Suprapubic skin (tissue), 4 donors: Measurements from ENCODE around the gene FXYD5. TPM values are rescaled to one million over a fixed set of nuclear protein-coding genes. Genes with fewer than 3 reads are reported as not detected.

ENCODE experiments used
- DNase-seq, 2 donors: peaks; one replicate each; pipeline ENCODE4 v3.0.0-alpha.2; 2019; ENCODE audit warnings: low spot score in 2 of 2
- H3K27ac ChIP-seq: fragments of 200-600 bp; sonication (generic); one replicate; pipeline ENCODE4 v1.5.1; 2019
- H3K27me3 ChIP-seq: fragments of 200-600 bp; sonication (generic); one replicate; pipeline ENCODE4 v1.5.1; 2019
- H3K36me3 ChIP-seq: fragments of 200-600 bp; sonication (generic); one replicate; pipeline ENCODE4 v1.5.1; 2019
- H3K4me1 ChIP-seq: fragments of 200-600 bp; sonication (generic); one replicate; pipeline ENCODE4 v1.5.1; 2019
- H3K4me3 ChIP-seq: fragments of 200-600 bp; sonication (generic); one replicate; pipeline ENCODE4 v1.5.1; 2019; ENCODE audit warnings: mild to moderate bottlenecking
- H3K9me3 ChIP-seq: fragments of 200-600 bp; sonication (generic); one replicate; pipeline ENCODE4 v1.5.1; 2019
- EP300 ChIP-seq: sonication (generic); formaldehyde crosslinking; IDR thresholded peaks from one replicate; pipeline ENCODE4 v1.6.1; 2017; ENCODE audit warnings: antibody characterized with exemption
- POLR2A ChIP-seq, 2 donors: fragments of 450-650 bp; IDR thresholded peaks; one replicate each; pipeline ENCODE4 v1.6.1; 2017; ENCODE audit warnings: antibody characterized with exemption in 2 of 2, mild to moderate bottlenecking in 2 of 2, moderate library complexity in 2 of 2
- POLR2AphosphoS5 ChIP-seq, 3 donors: sonication (generic); formaldehyde crosslinking; IDR thresholded peaks; one replicate each; pipeline ENCODE4 v1.6.1; 2017; ENCODE audit warnings: antibody characterized with exemption in 3 of 3
- WGBS: methylation state at CpG from one replicate; pipeline ENCODE4 v1.1.5; 2018; 5-methylcytosine and 5-hydroxymethylcytosine counted together
- total RNA-seq, 4 donors: library from RNA; depleted of rRNA; stranded (reverse); fragments of >200 nt; gene quantifications; one replicate each; pipeline ENCODE4 v1.1.0, GENCODE V29; 2016
- TF ChIP-seq, protein P1 (sequence below), 2 donors: fragments of 200-600 bp in 1 of 2; fragments of 450-650 bp in 1 of 2; sonication (generic) in 1 of 2; IDR thresholded peaks; one replicate each; pipeline ENCODE4 v1.5.1; 2016 to 2019; ENCODE audit warnings: antibody characterized with exemption in 2 of 2, mild to moderate bottlenecking in 1 of 2, moderate library complexity in 1 of 2

Gene FXYD5
- total RNA-seq, 4 donors from 2014 or later: 29.8 to 64.8 (median 37.7) TPM

DNA sequence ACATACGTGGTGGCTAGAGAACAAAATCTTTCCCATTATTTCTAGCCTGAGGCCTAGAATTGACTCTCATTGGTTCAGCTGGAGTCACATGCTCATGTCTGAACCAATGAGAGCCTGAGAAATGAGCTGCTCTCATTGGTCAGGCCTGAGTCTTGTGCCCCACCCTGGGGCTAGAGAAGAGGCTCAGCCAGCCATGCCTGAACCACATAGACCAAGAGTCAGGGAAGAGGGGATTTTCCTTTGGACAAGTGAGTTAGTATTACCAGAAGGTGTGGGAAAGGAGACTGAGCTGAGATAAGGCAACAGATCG, 6.9 kb downstream of the FXYD5 start:
- no peaks in the 10 kb centered on the region for H3K4me1 ChIP-seq
- H3K27ac ChIP-seq: no peak overlapping the region
- H3K9me3 ChIP-seq: peaks cover 4% of the 10 kb centered on the region
- H3K36me3 ChIP-seq: peaks cover 87% of the 10 kb centered on the region
- H3K4me3 ChIP-seq: no peak overlapping the region
- DNase-seq: peak in 1 of 2 donors; percentile 17
- TF ChIP-seq POLR2AphosphoS5 (IDR thresholded peaks at IDR 0.05): no peak
- TF ChIP-seq EP300: no peak
- TF ChIP-seq, protein P1, sequence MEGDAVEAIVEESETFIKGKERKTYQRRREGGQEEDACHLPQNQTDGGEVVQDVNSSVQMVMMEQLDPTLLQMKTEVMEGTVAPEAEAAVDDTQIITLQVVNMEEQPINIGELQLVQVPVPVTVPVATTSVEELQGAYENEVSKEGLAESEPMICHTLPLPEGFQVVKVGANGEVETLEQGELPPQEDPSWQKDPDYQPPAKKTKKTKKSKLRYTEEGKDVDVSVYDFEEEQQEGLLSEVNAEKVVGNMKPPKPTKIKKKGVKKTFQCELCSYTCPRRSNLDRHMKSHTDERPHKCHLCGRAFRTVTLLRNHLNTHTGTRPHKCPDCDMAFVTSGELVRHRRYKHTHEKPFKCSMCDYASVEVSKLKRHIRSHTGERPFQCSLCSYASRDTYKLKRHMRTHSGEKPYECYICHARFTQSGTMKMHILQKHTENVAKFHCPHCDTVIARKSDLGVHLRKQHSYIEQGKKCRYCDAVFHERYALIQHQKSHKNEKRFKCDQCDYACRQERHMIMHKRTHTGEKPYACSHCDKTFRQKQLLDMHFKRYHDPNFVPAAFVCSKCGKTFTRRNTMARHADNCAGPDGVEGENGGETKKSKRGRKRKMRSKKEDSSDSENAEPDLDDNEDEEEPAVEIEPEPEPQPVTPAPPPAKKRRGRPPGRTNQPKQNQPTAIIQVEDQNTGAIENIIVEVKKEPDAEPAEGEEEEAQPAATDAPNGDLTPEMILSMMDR (IDR thresholded peaks at IDR 0.05): no peak
- TF ChIP-seq POLR2A (IDR thresholded peaks at IDR 0.05): no peak
- no peaks in the 10 kb centered on the region for H3K27me3 ChIP-seq
- 97% methylated on average over 2 of the region's 2 CpGs for WGBS

DNA sequence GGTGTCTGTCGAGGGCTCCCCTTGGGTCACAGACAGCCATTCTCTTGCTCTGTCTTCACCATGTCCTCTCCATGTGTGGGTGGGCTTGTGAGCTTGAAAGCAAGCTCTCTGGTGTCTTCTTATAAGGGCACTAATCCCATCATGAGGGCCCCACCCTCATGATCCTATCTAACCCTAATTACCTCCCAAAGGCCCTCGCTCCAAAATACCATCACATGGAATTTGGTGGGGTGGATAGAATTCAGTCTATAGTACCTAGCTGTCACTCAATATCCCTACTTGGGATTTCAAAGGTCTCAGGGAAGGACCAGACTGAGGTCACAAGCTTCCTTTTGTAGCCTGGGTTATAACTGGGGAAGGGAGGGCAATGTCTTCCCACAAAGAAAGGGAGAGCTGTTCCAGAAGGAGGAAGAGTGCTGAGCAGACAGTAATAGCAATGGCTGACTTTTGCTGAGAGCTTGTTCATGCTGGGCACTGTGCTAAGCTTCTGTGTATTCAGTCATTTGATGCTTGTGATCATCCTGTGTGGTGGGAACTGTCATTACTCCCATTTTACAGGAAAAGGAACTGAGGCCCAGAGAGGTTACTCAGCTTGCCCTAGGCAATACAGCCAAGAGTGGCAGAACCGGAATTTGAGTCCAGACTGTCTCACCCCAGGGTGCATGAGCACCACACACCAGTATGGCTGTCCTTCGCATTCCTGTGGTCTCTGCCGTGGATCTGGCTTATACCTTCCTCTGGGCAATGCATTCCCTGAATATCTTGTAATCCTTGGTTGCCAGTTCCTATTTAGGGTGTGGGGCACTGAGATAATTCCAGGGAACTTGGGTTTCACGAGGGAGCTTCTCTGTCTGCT, 8.2 kb downstream of the FXYD5 start:
- H3K36me3 ChIP-seq: peaks cover 91% of the 10 kb centered on the region
- 82% methylated on average over 6 of the region's 6 CpGs for WGBS
- H3K27ac ChIP-seq: no peak overlapping the region
- peaks cover 11% of the 10 kb centered on the region for H3K4me1 ChIP-seq
- peaks cover 4% of the 10 kb centered on the region for H3K9me3 ChIP-seq
- TF ChIP-seq, protein P1 (IDR thresholded peaks at IDR 0.05): no peak
- TF ChIP-seq POLR2AphosphoS5 (IDR thresholded peaks at IDR 0.05): no peak
- no peak for TF ChIP-seq POLR2A (IDR thresholded peaks at IDR 0.05)
- no peak for TF ChIP-seq EP300
- H3K4me3 ChIP-seq: no peak overlapping the region
- H3K27me3 ChIP-seq: no peaks in the 10 kb centered on the region
- peak in 1 of 2 donors; percentile 24 for DNase-seq

DNA sequence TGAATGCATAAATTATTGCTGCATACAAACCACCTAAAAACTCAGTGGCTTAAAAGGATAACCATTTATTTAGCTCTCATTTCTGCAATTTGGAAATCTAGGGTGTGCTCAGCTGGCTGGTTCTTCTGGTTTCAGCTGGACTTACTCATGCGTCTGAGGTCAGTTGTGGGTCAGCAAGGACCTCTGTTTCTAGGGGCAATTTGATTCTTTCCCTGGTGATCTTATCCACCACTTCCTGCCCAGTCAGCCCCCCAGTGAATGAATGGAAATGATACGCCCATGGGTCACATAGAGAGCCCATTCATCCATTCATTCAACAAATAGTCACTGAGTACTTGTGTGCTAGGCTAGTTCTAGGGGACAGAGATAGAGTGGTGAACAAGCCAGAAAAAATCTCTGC, 9.9 kb downstream of the FXYD5 start:
- no peak overlapping the region for H3K27ac ChIP-seq
- H3K9me3 ChIP-seq: peaks cover 4% of the 10 kb centered on the region
- H3K36me3 ChIP-seq: peaks cover 76% of the 10 kb centered on the region

DNA sequence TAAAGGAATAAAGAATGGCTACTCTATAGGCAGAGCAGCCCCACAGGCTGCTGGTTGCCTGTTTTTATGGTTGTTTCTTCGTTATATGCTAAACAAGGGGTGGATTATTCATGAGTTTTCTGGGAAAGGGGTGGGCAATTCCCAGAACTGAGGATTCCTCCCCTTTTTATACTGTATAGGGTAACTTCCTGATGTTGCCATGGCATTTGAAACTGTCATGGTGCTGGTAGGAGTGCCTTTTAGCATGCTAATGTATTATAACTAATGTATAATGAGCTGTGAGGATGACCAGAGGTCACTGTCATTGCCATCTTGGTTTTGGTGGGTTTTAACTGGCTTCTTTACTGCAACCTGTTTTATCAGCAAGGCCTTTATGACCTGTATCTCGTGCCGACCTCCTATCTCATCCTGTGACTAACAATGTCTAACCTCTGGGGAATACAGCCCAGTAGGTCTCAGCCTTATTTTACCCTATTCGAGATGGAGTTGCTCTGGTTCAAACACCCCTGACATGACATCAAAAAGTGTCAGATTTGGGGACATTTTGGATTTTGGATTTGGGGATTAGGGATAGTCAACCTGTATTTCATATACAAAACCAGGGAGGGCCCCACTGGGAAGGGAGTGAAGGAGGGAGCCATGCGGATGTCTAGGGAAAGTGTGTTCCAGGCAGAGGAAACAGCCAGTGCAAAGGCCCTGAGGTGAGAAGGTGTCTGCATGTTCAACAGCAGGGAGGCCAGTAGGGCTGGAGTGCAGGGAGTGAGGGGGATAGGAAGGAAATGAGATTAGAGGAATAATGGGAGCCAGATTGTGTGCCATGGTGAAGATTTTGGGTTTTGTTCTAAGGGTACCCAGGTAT, 10.9 kb downstream of the FXYD5 start:
- TF ChIP-seq POLR2AphosphoS5 (IDR thresholded peaks at IDR 0.05) (no peak), POLR2A (IDR thresholded peaks at IDR 0.05) (no peak), EP300 (no peak)
- TF ChIP-seq, protein P1 (IDR thresholded peaks at IDR 0.05): no peak
- no peak overlapping the region for H3K4me3 ChIP-seq
- no peaks in the 10 kb centered on the region for H3K27me3 ChIP-seq
- H3K27ac ChIP-seq: no peak overlapping the region
- H3K36me3 ChIP-seq: peaks cover 77% of the 10 kb centered on the region
- peaks cover 24% of the 10 kb centered on the region for H3K4me1 ChIP-seq
- peak; percentile 16 to 35 for DNase-seq
- H3K9me3 ChIP-seq: peaks cover 4% of the 10 kb centered on the region
- WGBS: 70% methylated on average over 5 of the region's 5 CpGs

More for the DNA sequence above, 9.9 kb downstream of the FXYD5 start:
- no peak for DNase-seq
- H3K4me3 ChIP-seq: no peak overlapping the region
- H3K4me1 ChIP-seq: peaks cover 24% of the 10 kb centered on the region
- no peaks in the 10 kb centered on the region for H3K27me3 ChIP-seq
- WGBS: 97% methylated on average over 2 of the region's 2 CpGs
- TF ChIP-seq, protein P1 (IDR thresholded peaks at IDR 0.05): no peak
- TF ChIP-seq POLR2A (IDR thresholded peaks at IDR 0.05): no peak
- no peak for TF ChIP-seq EP300
- no peak for TF ChIP-seq POLR2AphosphoS5 (IDR thresholded peaks at IDR 0.05)
